Fibroblast of villous mesenchyme (primary cell): Measurements from ENCODE around the gene PTPRQ. TPM values are rescaled to one million over a fixed set of nuclear protein-coding genes. Genes with fewer than 3 reads are reported as not detected.
A peak's percentile ranks its signal among the peaks of the same experiment; 100 is the strongest.

Source experiments
- DNase-seq: peaks from one replicate; pipeline ENCODE4 v3.0.0-alpha.2; 2010; ENCODE audit warnings: low read depth
- H3K4me3 ChIP-seq: 2 replicates; pipeline ENCODE4 v1.5.1; 2011; ENCODE audit warnings: low read depth, mild to moderate bottlenecking, low read length
- CTCF ChIP-seq: IDR thresholded peaks from 2 replicates; pipeline ENCODE4 v1.5.1; 2012; ENCODE audit warnings: low read depth, mild to moderate bottlenecking, low read length; ENCODE audit not compliant: insufficient read depth
- total RNA-seq: library from RNA; depleted of rRNA; stranded (reverse); fragments of >200 nt; gene quantifications from 2 replicates; pipeline ENCODE4 v1.2.3, GENCODE V29; 2012

PTPRQ gene
- total RNA-seq, 1 donor: 5.6 TPM

GRCh38 chr12:80627782-80628181 lies 183.7 kb downstream of the PTPRQ start:
- no peak overlapping the region for H3K4me3 ChIP-seq
- peak; percentile 91 for DNase-seq
- TF ChIP-seq CTCF: no peak

GRCh38 chr12:80632835-80633234 lies 188.8 kb downstream of the PTPRQ start:
- no peak for DNase-seq
- H3K4me3 ChIP-seq: no peak overlapping the region
- peak; percentile 39 for TF ChIP-seq CTCF

- TF ChIP-seq CTCF: no peak
- H3K4me3 ChIP-seq: no peak overlapping the region
- no peak for DNase-seq
Observed at GRCh38 chr12:80634903-80635302, 190.9 kb downstream of the PTPRQ start.

GRCh38 chr12:80636832-80637231 lies 192.8 kb downstream of the PTPRQ start:
- no peak for TF ChIP-seq CTCF
- no peak for DNase-seq
- no peak overlapping the region for H3K4me3 ChIP-seq

- H3K4me3 ChIP-seq: no peak overlapping the region
- no peak for DNase-seq
- no peak for TF ChIP-seq CTCF
Observed at GRCh38 chr12:80641936-80642335, 197.9 kb downstream of the PTPRQ start.

GRCh38 chr12:80643961-80644360 lies 199.9 kb downstream of the PTPRQ start:
- no peak for DNase-seq
- no peak overlapping the region for H3K4me3 ChIP-seq
- TF ChIP-seq CTCF: no peak

GRCh38 chr12:80648881-80649280 lies 204.8 kb downstream of the PTPRQ start:
- peak; percentile 45 for DNase-seq
- TF ChIP-seq CTCF: no peak
- H3K4me3 ChIP-seq: no peak overlapping the region
